Skeletal muscle tissue (tissue), 4 donors: ENCODE results near the gene DMRT3. TPM values are rescaled to one million over a fixed set of nuclear protein-coding genes. Genes with fewer than 3 reads are reported as not detected.

ENCODE experiments used
- H3K27ac ChIP-seq: one replicate; pipeline ENCODE4 v1.7.0; 2013; ENCODE audit warnings: mild to moderate bottlenecking, low read depth, low read length, inconsistent platforms
- H3K27me3 ChIP-seq, 3 donors: one replicate each; pipeline ENCODE4 v1.7.0; 2013; ENCODE audit warnings: low read length in 3 of 3; ENCODE audit not compliant: control insufficient read depth in 3 of 3, insufficient read depth in 3 of 3
- H3K36me3 ChIP-seq, 3 donors: one replicate each; pipeline ENCODE4 v1.7.0; 2013; ENCODE audit warnings: low read length in 3 of 3; ENCODE audit not compliant: control insufficient read depth in 3 of 3, insufficient read depth in 3 of 3
- H3K4me1 ChIP-seq, 3 donors: one replicate each; pipeline ENCODE4 v1.7.0; 2013; ENCODE audit warnings: low read length in 3 of 3, mild to moderate bottlenecking in 3 of 3; ENCODE audit not compliant: control insufficient read depth in 3 of 3, insufficient read depth in 3 of 3
- H3K4me3 ChIP-seq, 3 donors: one replicate each; pipeline ENCODE4 v1.7.0; 2013; ENCODE audit warnings: low read length in 3 of 3
- H3K9ac ChIP-seq, 3 donors: one replicate each; pipeline ENCODE4 v1.7.0; 2013; ENCODE audit warnings: low read length in 3 of 3, mild to moderate bottlenecking in 3 of 3, moderate library complexity in 2 of 3, low read depth in 1 of 3
- H3K9me3 ChIP-seq, 3 donors: one replicate each; pipeline ENCODE4 v1.7.0; 2013; ENCODE audit warnings: low read length in 3 of 3; ENCODE audit not compliant: control insufficient read depth in 3 of 3
- total RNA-seq: library from RNA; depleted of rRNA; stranded (reverse); fragments of >200 nt; gene quantifications from one replicate; pipeline ENCODE4 v1.2.3, GENCODE V29; 2014
- donor health status: Osteomylitis.

Gene DMRT3, protein sequence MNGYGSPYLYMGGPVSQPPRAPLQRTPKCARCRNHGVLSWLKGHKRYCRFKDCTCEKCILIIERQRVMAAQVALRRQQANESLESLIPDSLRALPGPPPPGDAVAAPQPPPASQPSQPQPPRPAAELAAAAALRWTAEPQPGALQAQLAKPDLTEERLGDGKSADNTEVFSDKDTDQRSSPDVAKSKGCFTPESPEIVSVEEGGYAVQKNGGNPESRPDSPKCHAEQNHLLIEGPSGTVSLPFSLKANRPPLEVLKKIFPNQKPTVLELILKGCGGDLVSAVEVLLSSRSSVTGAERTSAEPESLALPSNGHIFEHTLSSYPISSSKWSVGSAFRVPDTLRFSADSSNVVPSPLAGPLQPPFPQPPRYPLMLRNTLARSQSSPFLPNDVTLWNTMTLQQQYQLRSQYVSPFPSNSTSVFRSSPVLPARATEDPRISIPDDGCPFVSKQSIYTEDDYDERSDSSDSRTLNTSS
- total RNA-seq, result under 0.01 TPM

DNA sequence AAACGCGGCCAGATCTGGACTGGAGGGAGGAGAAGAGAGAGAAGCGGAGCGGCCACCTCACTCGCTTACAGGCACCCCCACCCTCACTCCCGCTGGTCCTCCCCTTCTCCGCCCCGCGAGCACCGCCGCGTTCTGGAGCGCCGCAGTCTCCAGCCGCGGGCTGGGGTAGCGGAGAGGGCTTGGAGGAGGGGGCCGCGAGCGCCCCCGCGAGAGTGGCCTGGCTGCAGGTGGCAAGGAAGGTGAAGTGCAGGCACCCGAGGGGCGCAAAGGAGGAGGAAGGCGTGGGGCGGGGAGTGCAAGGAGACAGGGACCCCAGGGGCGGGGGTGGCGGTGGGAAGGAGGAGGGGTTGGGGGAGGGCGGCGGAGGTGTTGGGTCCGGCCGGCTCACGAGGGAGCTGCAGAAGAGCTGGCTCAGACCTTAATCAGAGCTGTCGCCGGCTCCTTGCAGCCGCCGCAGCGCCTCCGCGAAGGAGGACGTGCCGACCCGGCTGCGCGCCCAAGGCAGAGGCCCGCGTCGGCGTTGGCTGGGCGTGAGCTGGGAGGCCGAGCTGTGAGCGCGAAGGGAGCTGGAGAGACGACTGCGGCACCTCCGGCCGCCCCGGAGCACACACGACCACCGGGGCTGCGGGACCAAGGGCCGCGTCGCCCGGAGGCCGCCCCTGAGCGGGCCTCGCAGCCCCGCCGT lies at the start of gene DMRT3:
DMRT3 (plus strand) TSS at position 398 of the 685 bp plus-strand sequence. CDS start 347 bp downstream, outside the sequence.
- Histone ChIP-seq H3K4me1 (peaks cover 5 to 17% (median 6%) of the 10 kb centered on the region in 3 donors), H3K4me3 (peak within 1 kb of the TSS; percentile 43 to 56 (median 43)), H3K9me3 (peaks cover 0 to 3% (median 0%) of the 10 kb centered on the region in 3 donors), H3K27me3 (peaks cover 67 to 74% (median 69%) of the 10 kb centered on the region in 3 donors), H3K27ac (peak within 1 kb of the TSS; percentile 62), H3K36me3 (no peaks in the 10 kb centered on the region), H3K9ac (peak within 1 kb of the TSS in 1 of 3 donors; percentile 62)

DNA sequence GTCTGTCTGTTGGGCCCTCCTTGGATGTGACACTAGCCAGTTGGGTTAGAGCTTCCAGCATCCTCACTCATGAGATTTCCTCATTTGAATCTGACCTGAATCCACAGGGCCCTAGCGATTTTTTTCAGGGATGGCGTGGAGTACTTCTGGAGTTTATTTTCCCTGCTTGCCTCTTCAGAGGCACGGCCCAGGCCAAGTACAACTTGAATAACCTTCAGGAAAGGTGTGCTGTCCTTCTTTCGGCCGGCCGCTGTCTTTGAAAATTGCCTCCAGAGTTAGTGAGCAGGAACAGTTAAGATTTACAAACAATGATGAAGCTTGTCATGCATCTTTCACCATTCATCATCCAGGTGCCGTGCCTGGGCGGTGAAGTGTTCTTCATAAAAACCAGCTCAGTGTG lies 49.5 kb upstream of the DMRT3 start:
- H3K4me1 ChIP-seq, result no peaks in the 10 kb centered on the region
- no peak overlapping the region for H3K4me3 ChIP-seq
- no peaks in the 10 kb centered on the region for H3K27me3 ChIP-seq
- H3K9ac ChIP-seq, result no peak overlapping the region
- H3K9me3 ChIP-seq, result no peaks in the 10 kb centered on the region
- H3K36me3 ChIP-seq, result no peaks in the 10 kb centered on the region
- no peak overlapping the region for H3K27ac ChIP-seq

DNA sequence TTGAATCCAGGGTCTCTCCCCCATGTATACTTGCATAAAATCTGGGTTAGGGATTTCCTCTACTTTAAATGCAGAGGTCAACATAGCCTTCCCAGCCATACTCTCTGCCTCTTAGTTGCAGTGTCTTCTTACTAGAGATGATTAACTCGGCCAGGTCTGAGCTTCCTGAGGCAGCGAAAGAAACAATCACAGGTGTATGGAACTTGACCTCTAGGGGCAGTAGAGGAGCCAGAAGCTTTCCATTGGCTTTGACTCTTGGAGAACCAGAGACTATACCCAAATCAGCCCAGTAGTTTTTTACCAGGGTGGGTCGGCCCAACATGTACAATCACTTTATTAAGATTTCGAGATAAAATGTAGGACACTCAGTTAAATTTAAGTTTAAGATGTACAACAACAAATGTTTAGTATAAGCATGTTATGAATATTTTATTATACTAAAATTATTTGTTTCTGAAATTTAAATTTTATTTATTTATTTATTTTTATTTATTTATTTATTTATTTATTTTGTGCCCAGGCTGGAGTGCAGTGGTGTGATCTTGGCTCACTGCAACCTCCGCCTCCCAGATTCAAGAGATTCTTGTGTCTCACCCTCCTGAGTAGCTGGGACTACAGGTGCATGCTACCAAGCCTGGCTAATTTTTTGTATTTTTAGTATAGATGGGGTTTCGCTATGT lies 48.0 kb upstream of the DMRT3 start:
- H3K4me3 ChIP-seq, result no peak overlapping the region
- H3K9ac ChIP-seq, result no peak overlapping the region
- H3K27ac ChIP-seq, result no peak overlapping the region
- peaks cover 0 to 3% (median 0%) of the 10 kb centered on the region in 3 donors for H3K27me3 ChIP-seq
- H3K36me3 ChIP-seq, result no peaks in the 10 kb centered on the region
- H3K9me3 ChIP-seq, result no peaks in the 10 kb centered on the region
- no peaks in the 10 kb centered on the region for H3K4me1 ChIP-seq

DNA sequence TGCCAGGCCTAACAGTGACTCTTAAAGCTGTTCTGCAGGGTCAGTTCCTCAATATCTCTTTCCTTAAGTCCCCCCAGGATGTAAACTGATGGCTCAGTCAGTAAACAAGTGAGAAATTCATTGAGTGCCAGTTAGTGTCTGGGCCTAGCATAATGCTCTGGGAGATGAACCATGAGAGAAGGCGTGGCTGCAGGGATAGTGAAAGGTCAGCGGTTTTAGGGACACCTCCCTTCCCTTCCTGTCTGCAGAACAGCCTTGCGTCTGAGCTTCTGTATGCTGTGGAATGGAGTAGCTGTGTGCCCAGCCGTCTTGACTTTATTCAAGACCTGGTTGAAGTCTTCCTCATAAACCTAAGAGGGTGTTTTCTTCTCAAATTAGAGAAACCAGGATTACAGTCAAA lies 46.7 kb upstream of the DMRT3 start:
- H3K27me3 ChIP-seq, result peaks cover 0 to 3% (median 0%) of the 10 kb centered on the region in 3 donors
- H3K36me3 ChIP-seq, result no peaks in the 10 kb centered on the region
- no peak overlapping the region for H3K27ac ChIP-seq
- H3K9me3 ChIP-seq, result no peaks in the 10 kb centered on the region
- H3K9ac ChIP-seq, result no peak overlapping the region
- no peaks in the 10 kb centered on the region for H3K4me1 ChIP-seq
- H3K4me3 ChIP-seq, result no peak overlapping the region

DNA sequence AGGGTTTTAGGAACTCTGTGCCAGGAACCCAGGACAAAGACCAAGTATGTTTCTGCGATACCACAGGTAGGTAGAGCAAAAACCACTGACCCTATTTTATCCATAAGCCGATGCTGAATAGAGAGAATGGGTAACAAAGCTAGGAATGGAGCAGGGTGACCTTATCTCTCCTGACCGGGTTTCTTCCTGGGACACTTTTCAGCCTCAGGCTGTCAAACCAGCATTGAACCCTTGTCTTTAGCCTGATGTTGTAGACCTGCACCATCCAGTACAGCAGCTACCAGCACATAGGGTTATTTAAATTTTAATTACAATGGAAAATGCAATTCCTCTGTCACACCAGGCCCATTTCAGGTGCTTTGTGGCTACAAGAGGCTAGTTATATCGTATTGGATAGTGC lies 43.1 kb upstream of the DMRT3 start:
- Histone ChIP-seq H3K27ac (no peak overlapping the region), H3K27me3 (peaks cover 0 to 7% (median 0%) of the 10 kb centered on the region in 3 donors), H3K4me1 (no peaks in the 10 kb centered on the region), H3K9me3 (no peaks in the 10 kb centered on the region), H3K4me3 (no peak overlapping the region), H3K36me3 (no peaks in the 10 kb centered on the region), H3K9ac (no peak overlapping the region)

DNA sequence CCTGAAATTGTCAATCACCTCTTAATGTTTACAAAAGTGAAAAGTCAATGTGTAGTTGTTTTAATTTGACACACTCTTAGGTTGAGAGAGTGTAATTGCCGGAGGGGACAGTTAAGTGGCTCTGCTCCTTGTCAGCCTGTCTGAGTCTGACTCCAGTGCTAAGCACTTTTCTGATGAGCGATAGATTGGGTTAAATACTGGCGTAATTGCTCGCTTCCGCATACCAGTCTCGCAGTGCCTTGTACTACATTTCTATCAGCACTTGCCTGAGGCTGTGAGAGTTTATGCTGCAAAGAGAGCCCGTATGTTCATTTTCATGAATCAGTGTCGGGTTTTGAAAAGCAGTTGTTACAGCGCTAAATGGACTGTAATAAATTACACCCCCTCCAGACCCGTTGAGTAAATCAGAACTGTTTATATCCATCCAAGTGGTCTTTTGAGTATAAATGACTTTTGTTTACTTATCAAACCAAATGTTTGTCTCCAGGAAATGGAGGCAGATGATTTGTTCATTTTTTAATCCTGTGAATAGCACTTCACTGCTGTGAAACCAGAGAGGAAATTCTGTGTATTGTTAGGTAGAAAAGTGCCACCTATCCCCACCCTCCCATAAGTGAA lies 41.0 kb upstream of the DMRT3 start:
- H3K27me3 ChIP-seq, result peaks cover 0 to 11% (median 5%) of the 10 kb centered on the region in 3 donors

DNA sequence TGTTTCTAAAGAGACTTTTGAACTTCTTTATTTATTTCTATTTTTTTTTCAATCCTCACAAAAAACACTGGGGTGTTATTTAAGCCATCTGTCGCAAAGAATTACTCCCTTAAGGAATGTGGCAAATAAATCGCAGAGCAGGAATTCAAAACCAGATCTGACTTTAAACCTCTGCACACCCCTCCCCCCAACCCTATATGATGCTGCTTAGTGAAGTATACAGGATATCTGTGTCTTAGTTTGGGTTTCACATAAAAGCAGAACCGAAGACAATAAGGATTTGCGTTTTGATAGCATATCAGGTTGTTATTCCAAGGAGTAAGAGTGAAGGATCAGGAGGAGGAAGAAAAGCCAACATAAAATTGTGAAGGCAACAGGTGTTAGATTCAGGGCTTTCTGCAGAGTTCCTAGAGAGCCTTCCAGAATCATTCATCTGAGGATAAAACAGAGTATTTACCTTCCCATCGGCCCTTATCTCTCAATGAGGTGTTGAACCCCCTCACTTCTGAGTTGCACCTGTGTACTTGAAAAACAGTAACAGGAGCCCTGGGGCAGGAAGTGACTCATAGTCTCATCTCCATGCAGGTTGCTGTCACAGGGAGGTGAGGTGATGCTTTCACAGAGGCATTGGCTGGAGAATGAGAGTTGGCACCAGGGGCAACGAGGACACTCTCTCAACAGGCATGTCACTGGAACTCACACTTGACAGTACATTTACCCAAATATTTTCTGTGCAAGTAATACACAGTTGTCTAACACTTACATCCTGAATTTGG lies 33.5 kb upstream of the DMRT3 start:
- no peak overlapping the region for H3K27ac ChIP-seq
- no peak overlapping the region for H3K9ac ChIP-seq
- no peaks in the 10 kb centered on the region for H3K4me1 ChIP-seq
- H3K27me3 ChIP-seq, result peaks cover 3 to 12% (median 9%) of the 10 kb centered on the region in 3 donors
- no peaks in the 10 kb centered on the region for H3K9me3 ChIP-seq
- H3K36me3 ChIP-seq, result no peaks in the 10 kb centered on the region
- H3K4me3 ChIP-seq, result no peak overlapping the region

More for the DNA sequence above, 41.0 kb upstream of the DMRT3 start:
- H3K4me1 ChIP-seq, result no peaks in the 10 kb centered on the region
- H3K9ac ChIP-seq, result peak overlapping the region in 1 of 3 donors; percentile 30
- H3K36me3 ChIP-seq, result no peaks in the 10 kb centered on the region
- H3K9me3 ChIP-seq, result no peaks in the 10 kb centered on the region
- no peak overlapping the region for H3K27ac ChIP-seq
- H3K4me3 ChIP-seq, result no peak overlapping the region

DNA sequence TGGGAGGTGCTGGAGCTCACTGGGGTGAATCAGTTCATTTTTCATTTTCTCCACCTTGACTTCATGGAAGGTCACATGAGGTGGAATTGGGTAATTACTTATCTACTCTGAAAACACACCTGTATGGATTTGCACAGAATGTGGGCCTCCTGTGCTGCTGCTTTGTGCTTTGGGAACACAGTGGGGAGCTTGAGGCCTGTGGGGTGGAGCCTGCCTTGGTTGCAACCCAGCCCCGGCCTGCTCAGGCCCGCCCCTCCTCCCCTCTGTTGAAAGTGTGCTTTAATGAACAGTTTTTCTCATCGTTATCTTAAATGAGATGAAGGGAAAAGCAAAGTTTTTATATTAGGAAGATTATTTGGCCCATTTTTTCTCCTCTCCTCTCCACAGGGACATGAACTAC lies 28.5 kb upstream of the DMRT3 start:
- Histone ChIP-seq H3K9me3 (no peaks in the 10 kb centered on the region), H3K4me3 (no peak overlapping the region), H3K9ac (no peak overlapping the region), H3K27me3 (peaks cover 3 to 29% (median 7%) of the 10 kb centered on the region in 3 donors), H3K27ac (no peak overlapping the region), H3K4me1 (no peaks in the 10 kb centered on the region), H3K36me3 (no peaks in the 10 kb centered on the region)

DNA sequence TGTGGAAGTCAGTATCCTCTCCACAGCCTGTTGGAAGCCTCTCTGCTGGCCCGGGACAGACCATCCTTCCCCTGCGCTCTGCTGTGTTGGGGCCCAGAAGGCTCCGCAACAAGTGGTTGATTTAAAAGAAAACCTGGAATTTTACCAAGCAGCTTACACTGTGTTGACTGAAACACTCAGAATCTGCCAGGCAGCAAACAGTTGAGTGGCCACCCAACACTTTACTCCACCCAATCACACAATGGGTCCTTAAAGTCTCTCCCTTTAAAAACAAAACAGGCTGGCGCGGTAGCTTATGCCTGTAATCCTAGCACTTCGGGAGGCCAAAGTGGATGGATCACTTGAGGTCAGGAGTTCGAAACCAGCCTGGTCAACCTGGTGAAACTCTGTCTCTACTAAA lies 28.0 kb upstream of the DMRT3 start:
- peaks cover 0 to 24% (median 7%) of the 10 kb centered on the region in 3 donors for H3K27me3 ChIP-seq
- no peak overlapping the region for H3K4me3 ChIP-seq
- no peak overlapping the region for H3K27ac ChIP-seq
- H3K9ac ChIP-seq, result no peak overlapping the region
- no peaks in the 10 kb centered on the region for H3K36me3 ChIP-seq
- no peaks in the 10 kb centered on the region for H3K9me3 ChIP-seq
- H3K4me1 ChIP-seq, result no peaks in the 10 kb centered on the region
